HEK293 (cell line): ENCODE data around the gene PRMT1.

Source experiments
- CTCF ChIA-PET: fragments of 350-600 bp; formaldehyde crosslinking; extraction: SDS; loops from one replicate; lab custom pipeline; 2021; ENCODE audit warnings: antibody characterized with exemption; lab: Yijun Ruan, JAX
- POLR2A ChIA-PET: fragments of 300-600 bp; formaldehyde crosslinking; extraction: SDS; loops from one replicate; lab custom pipeline; 2020; ENCODE audit warnings: antibody characterized with exemption, inconsistent platforms; lab: Yijun Ruan, JAX
- H3K27ac ChIP-seq: fragments of 200-500 bp; sonication (Bioruptor generic); 2 replicates; pipeline ENCODE4 v1.5.1; 2014; ENCODE audit warnings: low read depth, low read length, control low read depth, inconsistent platforms; ENCODE audit errors: extremely low read depth
- H3K36me3 ChIP-seq, 2 experiments: fragments of 200-500 bp in 1 of 2; sonication (Bioruptor generic) in 1 of 2; 1 replicate in 1 of 2; 2 replicates in 1 of 2; pipeline ENCODE4 v1.5.1; 2014 to 2017; ENCODE audit warnings: inconsistent platforms in 2 of 2, low read length in 2 of 2; ENCODE audit not compliant: control insufficient read depth in 2 of 2, insufficient read depth in 1 of 2
- H3K4me1 ChIP-seq: fragments of 200-500 bp; sonication (Bioruptor generic); 2 replicates; pipeline ENCODE4 v1.5.1; 2014; ENCODE audit warnings: mild to moderate bottlenecking, low read length, inconsistent platforms; ENCODE audit not compliant: control insufficient read depth, insufficient read depth
- H3K4me3 ChIP-seq: 2 replicates; pipeline ENCODE4 v1.5.1; 2011; ENCODE audit warnings: low read depth, mild to moderate bottlenecking, control low read depth, low read length, moderate library complexity
- H3K9me3 ChIP-seq: fragments of 200-500 bp; sonication (Bioruptor generic); 2 replicates; pipeline ENCODE4 v1.5.1; 2014; ENCODE audit warnings: low read depth, low read length, inconsistent platforms; ENCODE audit not compliant: control insufficient read depth, insufficient read depth
- GLI4 ChIP-seq: fragments of 450-650 bp; formaldehyde crosslinking; IDR thresholded peaks from 2 replicates; pipeline ENCODE4 v1.5.1; 2016; ENCODE audit warnings: missing biosample characterization, missing genetic modification characterization
- GLIS1 ChIP-seq: fragments of 450-650 bp; formaldehyde crosslinking; IDR thresholded peaks from 2 replicates; pipeline ENCODE4 v1.5.1; 2016; ENCODE audit warnings: missing biosample characterization, missing genetic modification characterization
- HIC1 ChIP-seq: fragments of 450-650 bp; formaldehyde crosslinking; IDR thresholded peaks from 2 replicates; pipeline ENCODE4 v1.5.1; 2016; ENCODE audit warnings: missing biosample characterization, missing genetic modification characterization
- KLF1 ChIP-seq: fragments of 450-650 bp; formaldehyde crosslinking; IDR thresholded peaks from 2 replicates; pipeline ENCODE4 v1.5.1; 2016; ENCODE audit warnings: missing biosample characterization, missing genetic modification characterization
- KLF10 ChIP-seq: fragments of 450-650 bp; IDR thresholded peaks from 2 replicates; pipeline ENCODE4 v1.5.1; 2018; ENCODE audit warnings: missing biosample characterization, mild to moderate bottlenecking, missing genetic modification characterization
- PRDM10 ChIP-seq: fragments of 450-650 bp; formaldehyde crosslinking; IDR thresholded peaks from 2 replicates; pipeline ENCODE4 v1.5.1; 2016; ENCODE audit warnings: missing biosample characterization, missing genetic modification characterization
- REPIN1 ChIP-seq: fragments of 450-650 bp; formaldehyde crosslinking; IDR thresholded peaks from 2 replicates; pipeline ENCODE4 v1.5.1; 2017; ENCODE audit warnings: missing biosample characterization, missing genetic modification characterization, low read depth
- SALL2 ChIP-seq: fragments of 450-650 bp; formaldehyde crosslinking; IDR thresholded peaks from 2 replicates; pipeline ENCODE4 v1.5.0; 2017; ENCODE audit warnings: missing biosample characterization, mild to moderate bottlenecking, missing genetic modification characterization, borderline replicate concordance
- ZBTB11 ChIP-seq: fragments of 450-650 bp; formaldehyde crosslinking; conservative IDR thresholded peaks from 2 replicates; pipeline ENCODE4 v1.5.1; 2016; ENCODE audit warnings: low read depth, missing biosample characterization, missing genetic modification characterization
- ZFP3 ChIP-seq: fragments of 450-650 bp; formaldehyde crosslinking; IDR thresholded peaks from 2 replicates; pipeline ENCODE4 v1.5.1; 2016; ENCODE audit warnings: low read depth, missing biosample characterization, missing genetic modification characterization
- ZNF223 ChIP-seq: fragments of 450-650 bp; formaldehyde crosslinking; IDR thresholded peaks from 2 replicates; pipeline ENCODE4 v1.5.1; 2016; ENCODE audit warnings: missing biosample characterization, missing genetic modification characterization
- ZNF274 ChIP-seq, 2 experiments: fragments of 200-500 bp in 1 of 2; fragments of 450-650 bp in 1 of 2; sonication (Bioruptor generic) in 1 of 2; formaldehyde crosslinking in 1 of 2; IDR thresholded peaks; 2 replicates each; pipeline versions ENCODE4 v1.5.1 to v1.6.1; 2014 to 2016; ENCODE audit warnings: borderline replicate concordance in 1 of 2, inconsistent platforms in 1 of 2, low read length in 1 of 2, missing biosample characterization in 1 of 2, missing genetic modification characterization in 1 of 2
- ZNF341 ChIP-seq: fragments of 450-650 bp; formaldehyde crosslinking; IDR thresholded peaks from 2 replicates; pipeline ENCODE4; 2016; ENCODE audit warnings: low read depth, missing biosample characterization, missing genetic modification characterization
- ZNF398 ChIP-seq: fragments of 450-650 bp; formaldehyde crosslinking; IDR thresholded peaks from 2 replicates; pipeline ENCODE4 v1.5.1; 2017; ENCODE audit warnings: missing biosample characterization, missing genetic modification characterization
- ZNF501 ChIP-seq: fragments of 450-650 bp; formaldehyde crosslinking; IDR thresholded peaks from 2 replicates; pipeline ENCODE4 v1.5.1; 2016; ENCODE audit warnings: missing biosample characterization, missing genetic modification characterization
- ZNF514 ChIP-seq: fragments of 450-650 bp; formaldehyde crosslinking; IDR thresholded peaks from 2 replicates; pipeline ENCODE4 v1.5.1; 2016; ENCODE audit warnings: missing biosample characterization, missing genetic modification characterization
- ZNF580 ChIP-seq: fragments of 450-650 bp; formaldehyde crosslinking; IDR thresholded peaks from 2 replicates; pipeline ENCODE4 v1.5.1; 2016; ENCODE audit warnings: missing biosample characterization, missing genetic modification characterization
- ZNF626 ChIP-seq: fragments of 450-650 bp; sonication (Bioruptor Pico); formaldehyde crosslinking; IDR thresholded peaks from 2 replicates; pipeline ENCODE4 v1.5.1; 2018; ENCODE audit warnings: missing biosample characterization, missing genetic modification characterization, inconsistent platforms
- ZNF791 ChIP-seq: fragments of 450-650 bp; formaldehyde crosslinking; IDR thresholded peaks from 2 replicates; pipeline ENCODE4 v1.5.1; 2016; ENCODE audit warnings: missing biosample characterization, missing genetic modification characterization
- ZNF843 ChIP-seq: fragments of 450-650 bp; formaldehyde crosslinking; IDR thresholded peaks from 2 replicates; pipeline ENCODE4 v1.5.1; 2016; ENCODE audit warnings: missing biosample characterization, missing genetic modification characterization
- ZSCAN30 ChIP-seq: fragments of 450-650 bp; IDR thresholded peaks from 2 replicates; pipeline ENCODE4 v1.5.1; 2018; ENCODE audit warnings: missing biosample characterization, mild to moderate bottlenecking, missing genetic modification characterization, moderate library complexity
- ZSCAN4 ChIP-seq: fragments of 450-650 bp; formaldehyde crosslinking; IDR thresholded peaks from 2 replicates; pipeline ENCODE4 v1.5.1; 2017; ENCODE audit warnings: missing biosample characterization, missing genetic modification characterization

The PRMT1 gene

GRCh38 chr19:49678985-49679770 lies 2.1 kb downstream of the PRMT1 start:
- POLR2A ChIA-PET: interaction anchor here (0.6 to 1.5 kb wide), 3 partner anchors 39 to 85 kb away, joined by 3 to 4 read pairs (median 3); partner anchors contain the start of gene RRAS
- H3K36me3 ChIP-seq: peaks cover 32 to 34% of the 10 kb centered on the region in 2 experiments
- no peaks in the 10 kb centered on the region for H3K9me3 ChIP-seq
- CTCF ChIA-PET: interaction anchor here (0.6 to 2.1 kb wide), 14 partner anchors 9 to 436 kb away, joined by 3 to 17 read pairs (median 3); no protein-coding TSS in a partner anchor
- no peak overlapping the region for H3K27ac ChIP-seq
- H3K4me3 ChIP-seq: no peak overlapping the region
- H3K4me1 ChIP-seq: peaks cover 17% of the 10 kb centered on the region
- no peak for TF ChIP-seq ZFP3 (tag by site-specific recombination)
- TF ChIP-seq ZNF501 (tag by site-specific recombination): no peak
- peak; percentile 53 for TF ChIP-seq GLIS1 (tag by site-specific recombination)
- TF ChIP-seq HIC1 (tag by site-specific recombination): peak; percentile 84
- no peak for TF ChIP-seq ZBTB11 (tag by site-specific recombination)
- no peak for TF ChIP-seq GLI4 (tag by site-specific recombination)
- no peak for TF ChIP-seq ZNF274 (IDR thresholded peaks at IDR 0.05; ENCODE audit: low read length)
- TF ChIP-seq ZNF274 (tag by site-specific recombination; IDR thresholded peaks at IDR 0.05; ENCODE audit: borderline replicate concordance): no peak
- TF ChIP-seq ZNF580: no peak
- no peak for TF ChIP-seq ZNF791 (tag by site-specific recombination)
- no peak for TF ChIP-seq ZNF514 (tag by site-specific recombination)
- TF ChIP-seq ZSCAN30: no peak
- peak; percentile 47 for TF ChIP-seq KLF1
- no peak for TF ChIP-seq REPIN1
- no peak for TF ChIP-seq SALL2 (tag by site-specific recombination)
- TF ChIP-seq KLF10 (tag by site-specific recombination): peak; percentile 52; the same call in 1 of the 2 replicates
- TF ChIP-seq ZNF843: no peak
- no peak for TF ChIP-seq ZNF223 (tag by site-specific recombination)
- TF ChIP-seq ZSCAN4 (tag by site-specific recombination): no peak
- peak; percentile 7; the same call in 1 of the 2 replicates for TF ChIP-seq ZNF398 (tag by site-specific recombination)
- no peak for TF ChIP-seq ZNF341
- no peak for TF ChIP-seq ZNF626
- TF ChIP-seq PRDM10 (tag by site-specific recombination): peak; percentile 99
